HG03064 (cell line): Measurements from ENCODE around the gene CNPPD1.

Experiments used
- ATAC-seq: cut with Tn5 transposase; IDR thresholded peaks from one replicate; pipeline ENCODE4 v1.9.1; 2021; ENCODE audit warnings: low read depth; ENCODE audit not compliant: unreplicated experiment

Gene CNPPD1

DNA sequence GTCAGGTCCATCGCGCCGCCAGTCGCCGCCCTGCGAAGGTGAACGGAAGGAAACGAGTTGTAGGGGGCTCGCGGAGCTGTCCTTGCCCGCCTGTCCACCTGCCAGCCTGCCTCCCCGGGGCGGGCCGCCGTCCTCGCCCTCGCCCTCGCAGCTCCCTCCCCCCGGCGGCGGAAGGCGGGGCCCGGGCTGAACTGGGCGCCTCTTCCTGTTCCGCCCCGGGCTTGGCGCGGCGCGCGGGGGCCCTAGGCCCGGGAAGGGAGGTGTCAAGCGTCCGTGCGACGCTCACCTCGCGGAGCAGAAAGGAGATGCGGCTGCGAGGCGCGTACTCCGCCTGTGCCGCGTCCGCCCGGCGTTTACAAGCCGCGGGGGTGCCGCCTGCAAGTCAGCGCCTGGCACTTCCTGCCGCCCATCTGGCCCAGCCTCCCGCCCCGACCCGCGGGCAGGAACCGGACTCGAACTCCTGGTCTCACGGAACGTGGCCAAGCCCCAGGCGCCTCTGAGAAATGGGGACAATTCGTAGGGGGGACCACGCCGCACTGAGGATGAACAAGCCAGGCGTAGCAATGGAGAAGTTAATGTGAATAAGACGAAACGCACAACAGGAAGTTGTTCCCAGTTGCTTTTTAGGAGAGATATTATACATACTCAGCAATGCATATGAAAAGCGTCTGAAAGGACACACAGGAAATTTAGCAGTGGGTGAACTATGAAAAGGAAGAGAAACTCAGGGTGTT is at the start of gene CNPPD1:
CNPPD1 (minus strand) TSS at position 108 of the 734 bp plus-strand sequence; CDS start at position 11, 97 bp downstream.
- ATAC-seq: peak; percentile 68

DNA sequence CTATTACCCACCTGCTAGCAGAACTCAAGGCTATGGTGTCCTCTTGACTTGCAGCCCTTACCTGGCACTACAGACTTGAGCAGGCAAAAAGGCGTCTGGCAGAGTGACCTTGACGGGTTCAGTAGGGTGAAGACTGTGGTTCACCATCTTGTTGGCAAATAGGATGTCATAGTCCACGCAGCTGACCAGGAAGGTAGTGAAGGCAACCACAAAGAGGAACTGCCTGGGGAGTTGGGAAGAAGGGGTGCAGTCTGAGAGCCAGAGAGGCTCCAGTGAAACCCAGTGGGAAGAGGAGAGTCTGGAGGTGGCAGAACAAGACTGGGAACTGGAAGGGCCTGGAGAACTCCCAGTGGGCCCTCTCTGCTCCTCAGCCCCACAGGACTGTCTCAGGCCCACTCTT is 48.6 kb upstream of the CNPPD1 start:
- no peak for ATAC-seq

DNA sequence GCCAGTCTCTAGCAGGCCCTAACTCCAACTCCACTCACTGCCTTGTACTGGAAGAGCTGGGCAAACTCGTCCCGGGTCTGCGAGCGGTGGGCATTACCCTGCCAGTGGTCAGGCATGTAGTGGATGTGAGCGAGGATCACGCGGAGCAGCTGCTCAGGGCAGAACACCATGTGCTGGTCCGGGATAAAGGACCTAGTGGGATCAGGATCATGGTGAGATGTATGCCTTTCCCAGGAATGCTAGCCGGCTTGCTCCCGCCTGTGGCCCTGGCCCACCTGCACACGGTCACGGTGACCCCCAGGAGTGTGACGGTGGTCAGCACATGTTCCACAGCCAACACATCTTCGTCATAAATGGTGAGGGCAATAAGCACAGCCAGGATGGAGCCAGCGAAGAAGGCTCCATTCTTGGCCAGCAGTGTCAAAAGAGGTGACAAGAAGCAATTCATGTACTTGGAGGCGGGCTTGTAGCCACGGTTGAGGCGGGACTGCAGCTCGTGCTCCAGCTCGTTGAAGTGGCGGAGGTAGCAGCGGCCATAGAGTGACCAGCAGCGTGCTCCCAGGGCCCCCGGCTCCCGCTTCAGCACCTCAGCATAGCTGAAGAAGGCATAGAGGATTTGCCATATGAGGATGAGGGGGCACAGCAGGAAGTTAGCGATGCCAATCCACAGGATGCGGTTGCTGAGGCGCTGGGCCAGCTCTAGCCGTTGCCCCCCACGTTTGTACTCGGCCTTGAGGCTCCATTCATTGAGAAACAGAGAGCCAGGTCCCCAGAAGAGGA is 47.3 kb upstream of the CNPPD1 start:
- no peak for ATAC-seq

DNA sequence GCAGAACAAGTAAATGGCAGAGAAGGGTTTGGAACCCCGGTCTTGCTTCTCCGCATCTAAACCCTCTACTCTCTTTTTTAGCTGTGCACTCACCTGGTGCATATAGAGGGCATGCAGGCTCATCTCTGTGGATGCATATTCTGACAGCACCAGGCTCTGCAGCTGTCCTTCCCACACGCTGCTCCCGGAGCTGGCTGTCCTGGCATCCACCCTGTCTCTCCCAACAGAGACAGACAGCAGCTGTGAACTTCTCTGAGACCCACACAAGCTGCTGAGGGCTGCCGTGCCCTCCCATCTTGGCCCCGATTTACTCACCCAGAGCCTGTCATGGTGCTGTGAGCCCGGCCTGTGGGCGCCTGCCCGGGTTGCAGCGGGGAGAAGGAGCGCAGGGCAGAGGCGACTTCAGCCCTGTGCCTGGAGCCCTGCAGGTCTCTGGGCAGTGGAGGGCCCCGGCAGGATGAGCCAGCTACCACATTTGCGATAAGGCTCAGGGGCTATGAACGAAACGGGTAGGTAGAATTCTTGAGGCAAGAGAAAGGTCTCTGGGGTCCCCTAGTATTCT is 45.3 kb upstream of the CNPPD1 start:
- no peak for ATAC-seq

DNA sequence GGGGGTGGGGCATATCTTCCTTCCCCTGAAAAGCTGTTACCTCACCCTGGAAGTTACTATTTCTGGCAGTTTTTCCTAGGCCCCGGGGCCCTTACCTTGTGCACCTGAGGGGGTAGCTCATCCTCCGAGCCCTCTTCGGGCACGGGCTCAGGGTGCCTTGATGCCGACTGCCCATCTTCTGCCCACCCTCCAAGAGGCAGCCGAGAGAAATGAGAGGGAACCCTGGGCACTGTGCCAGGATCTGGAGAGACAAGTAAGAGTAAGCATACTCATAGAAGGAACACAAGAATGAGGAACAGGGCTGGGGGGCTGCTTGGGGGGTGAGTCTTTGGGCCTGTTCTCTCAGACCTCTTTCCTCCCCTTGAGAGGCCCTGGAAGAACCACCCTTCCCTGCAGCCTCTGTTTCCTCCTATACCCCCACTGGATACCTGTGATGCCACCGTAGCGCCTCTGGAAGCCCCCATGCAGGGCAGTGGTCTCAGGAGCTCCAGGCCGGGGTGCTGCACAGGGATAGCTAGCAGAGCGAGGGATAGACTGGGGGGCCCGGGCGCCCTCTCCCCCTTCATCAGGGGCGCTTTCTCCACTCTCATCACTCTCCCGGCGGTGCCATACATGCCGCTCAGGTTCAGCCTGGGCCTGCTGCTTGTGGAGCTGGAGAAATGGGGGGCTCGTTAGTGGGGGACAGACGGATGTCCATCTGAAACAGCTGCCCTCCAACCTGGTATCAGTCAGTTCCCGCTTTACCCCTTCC is 44.1 kb upstream of the CNPPD1 start:
- no peak for ATAC-seq

DNA sequence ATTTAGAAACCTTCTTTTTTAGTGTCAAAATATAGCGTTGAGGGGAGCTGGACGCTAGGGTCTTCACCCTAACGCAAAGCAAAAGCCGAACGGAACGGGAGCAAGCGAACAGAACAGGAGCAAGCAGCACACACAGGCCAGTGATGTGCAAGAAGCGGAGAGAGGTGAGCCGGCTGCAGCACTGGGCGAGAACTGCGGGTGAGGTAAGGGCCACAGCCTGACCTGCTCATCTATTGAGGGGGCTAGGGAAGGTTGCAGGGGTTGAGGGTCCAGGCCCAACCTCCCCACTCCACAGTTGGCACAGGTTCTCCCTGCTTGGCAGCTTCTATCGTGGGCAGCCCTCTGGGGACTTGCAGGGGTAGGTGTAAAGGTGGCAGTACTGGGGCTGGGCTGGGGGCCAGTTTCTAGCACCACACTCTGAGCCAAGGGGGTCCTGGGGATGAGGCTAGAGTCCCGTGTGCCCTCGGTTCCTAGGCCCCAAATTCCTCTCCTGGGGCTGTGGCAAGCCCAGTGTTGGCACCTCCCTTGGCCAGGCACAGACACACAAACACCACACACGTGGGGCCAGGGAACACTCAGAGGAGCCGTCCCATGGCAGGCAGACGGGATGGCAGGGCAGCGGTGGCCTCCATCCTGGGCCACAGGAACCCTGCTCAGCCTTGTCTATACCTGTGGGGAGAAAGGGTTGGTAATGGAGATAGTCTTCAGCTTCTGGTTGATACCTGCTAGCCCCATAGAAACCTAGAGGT is 43.2 kb upstream of the CNPPD1 start:
- ATAC-seq: no peak

DNA sequence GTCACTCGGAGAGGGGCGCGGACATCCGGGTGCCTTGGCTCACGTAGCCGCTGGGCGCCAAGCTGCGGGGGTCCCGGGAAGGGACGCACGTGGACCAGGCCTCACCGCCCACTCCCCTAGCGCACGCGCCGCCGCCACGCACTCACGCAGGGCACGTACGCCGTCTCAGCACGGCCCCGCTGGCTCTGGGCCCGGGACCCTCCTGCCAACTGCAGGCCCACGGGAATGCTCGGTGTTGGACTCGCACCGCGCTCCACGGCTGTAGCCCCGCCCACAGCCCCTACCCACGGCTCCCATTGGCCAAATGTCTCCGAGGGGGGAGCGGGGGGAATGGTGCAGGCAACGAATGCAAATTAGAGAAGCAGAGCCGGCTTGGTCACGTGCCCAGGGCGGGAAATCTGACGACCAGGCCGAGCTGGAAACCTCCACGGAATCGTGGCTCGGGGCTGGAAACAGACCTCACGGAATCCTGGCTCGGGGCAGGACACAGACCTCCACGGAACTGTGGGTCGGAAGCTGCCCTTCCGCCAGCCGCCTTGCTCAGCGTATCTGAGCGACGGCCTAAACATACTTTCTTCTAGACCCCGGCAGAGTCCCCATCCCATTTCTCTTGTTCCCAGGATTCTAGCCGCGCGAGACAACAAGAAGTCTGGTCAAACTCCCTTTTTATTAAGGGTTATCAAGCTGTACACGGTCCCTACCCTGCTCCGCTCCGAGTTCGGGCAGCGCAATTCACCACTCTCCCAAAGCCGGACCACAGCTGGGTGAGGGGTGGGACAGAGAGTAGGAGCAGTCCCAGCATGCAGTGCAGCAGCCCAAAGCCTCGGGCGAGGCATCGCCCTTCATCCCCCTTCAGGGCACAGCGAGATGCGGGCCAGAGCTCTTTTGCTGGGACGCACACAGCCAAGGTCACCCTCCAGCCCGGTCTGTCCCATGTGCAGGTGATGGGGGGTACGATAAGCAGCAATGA is 42.3 kb upstream of the CNPPD1 start, which contains the start of gene ABCB6:
ABCB6 (minus strand) TSS at position 227 of the 970 bp plus-strand sequence. CDS start 285 bp downstream, outside the sequence.
- ATAC-seq: peak; percentile 72

DNA sequence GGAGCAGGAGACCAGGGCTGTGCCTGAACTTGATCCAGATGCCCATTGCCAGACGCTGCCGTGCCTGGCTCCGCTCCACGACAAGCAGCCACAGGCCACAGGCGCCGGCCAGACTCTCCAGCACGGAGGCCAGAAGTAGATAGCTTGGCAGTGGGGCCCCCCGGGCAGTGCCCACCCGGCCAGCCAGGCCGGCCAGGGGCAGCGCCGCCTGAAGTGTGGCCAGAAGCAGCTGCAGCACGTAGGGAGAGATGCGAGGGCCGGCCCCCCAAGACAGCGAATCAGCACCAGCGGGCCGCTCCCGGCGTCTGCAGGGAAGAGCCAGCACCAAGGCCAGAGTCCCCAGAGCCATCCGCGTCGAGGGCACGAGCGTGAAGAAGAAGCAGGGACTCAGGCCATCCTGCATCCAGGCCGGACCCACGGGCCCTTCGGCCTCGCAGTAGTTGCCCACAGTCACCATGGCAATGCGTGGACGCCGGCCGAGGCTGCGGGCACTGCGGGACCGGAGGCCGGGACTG is 41.5 kb upstream of the CNPPD1 start:
- peak; percentile 17 for ATAC-seq

DNA sequence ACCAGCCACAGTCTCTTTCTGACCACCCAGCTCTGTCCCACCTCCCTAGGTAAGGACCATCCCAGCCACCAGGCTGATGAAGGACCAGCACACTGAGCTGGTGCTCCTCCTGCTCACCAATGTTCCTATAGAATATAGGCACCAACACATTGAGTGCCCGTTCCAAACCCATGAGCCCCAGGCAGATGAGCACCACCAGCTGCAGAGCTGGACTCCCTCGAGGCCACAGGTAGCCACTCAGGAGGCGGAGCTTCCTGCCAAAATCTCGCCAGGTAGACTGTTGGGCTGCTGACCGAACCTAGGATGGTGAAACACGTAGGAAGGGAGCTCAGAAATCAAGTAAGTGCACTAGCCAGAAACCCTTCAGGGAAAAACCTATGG is 39.8 kb upstream of the CNPPD1 start:
- ATAC-seq: no peak

DNA sequence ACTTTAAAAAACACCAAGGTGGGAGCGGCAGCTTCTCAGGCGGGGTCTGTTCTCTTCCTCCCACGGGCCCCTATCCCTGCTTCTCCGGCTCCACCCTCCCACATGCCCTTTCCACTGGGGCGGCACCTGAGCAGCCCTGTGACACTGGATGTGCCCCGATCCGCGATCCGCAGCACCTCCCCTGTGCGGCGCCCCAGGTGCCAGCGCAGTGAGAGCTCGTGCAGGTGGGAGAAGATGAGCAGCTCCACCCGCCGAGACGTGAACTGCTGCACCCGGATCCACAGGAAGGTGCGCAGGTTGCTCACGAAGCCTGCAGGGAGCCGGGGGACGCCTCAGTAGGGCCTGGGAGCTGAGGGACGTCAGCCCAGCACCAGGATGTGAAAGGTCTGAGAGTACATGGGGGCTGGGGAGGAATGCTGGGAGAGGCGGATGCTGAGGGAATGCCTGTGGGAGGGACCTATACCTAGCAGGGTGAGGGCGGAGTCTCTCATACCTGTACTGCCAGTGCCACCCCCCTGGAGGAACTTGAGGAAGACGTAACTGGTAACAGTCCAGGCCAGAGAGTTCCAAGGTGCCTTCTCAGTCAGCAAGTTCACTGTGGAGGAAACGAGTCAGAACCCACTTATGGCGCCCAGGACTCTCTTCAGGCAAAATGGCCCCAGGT is 39.3 kb upstream of the CNPPD1 start:
- no peak for ATAC-seq

DNA sequence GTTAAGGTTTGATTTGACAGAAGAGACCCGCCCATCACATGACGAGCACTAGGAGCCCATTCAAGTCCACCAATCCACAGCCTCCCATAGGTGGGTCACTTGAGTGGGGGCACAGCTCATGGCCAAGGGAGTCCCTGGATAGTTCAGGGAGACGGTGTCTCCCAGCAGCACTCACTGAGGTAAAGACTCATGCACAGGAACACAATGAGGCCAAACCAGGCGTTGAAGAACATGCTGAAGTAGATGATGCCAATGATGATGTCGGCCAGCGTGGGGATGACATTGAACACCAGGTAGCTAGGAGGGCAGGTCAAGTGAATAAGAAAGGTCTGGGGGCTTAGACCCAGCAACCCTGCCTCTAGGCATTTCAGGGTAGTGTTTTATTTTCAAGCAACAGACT is 38.1 kb upstream of the CNPPD1 start:
- no peak for ATAC-seq

DNA sequence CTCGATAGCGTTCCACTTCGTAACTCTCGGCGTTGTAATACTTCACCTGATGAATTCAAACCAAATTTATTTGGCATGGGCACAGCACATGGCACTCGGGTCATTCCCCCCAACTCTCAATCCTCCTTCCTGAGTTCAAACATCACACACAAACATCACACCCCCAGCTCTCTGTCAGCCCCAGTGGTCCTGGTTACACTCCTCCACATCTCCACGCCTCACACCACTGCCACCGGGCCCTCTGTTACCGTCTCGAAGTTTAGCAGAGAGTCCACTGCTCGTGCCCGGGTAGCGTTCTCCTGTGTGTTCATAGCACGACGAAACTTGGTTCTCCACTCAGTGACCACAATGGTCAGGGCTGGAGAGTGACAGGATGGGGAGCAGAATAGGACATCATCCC is 37.4 kb upstream of the CNPPD1 start:
- no peak for ATAC-seq

DNA sequence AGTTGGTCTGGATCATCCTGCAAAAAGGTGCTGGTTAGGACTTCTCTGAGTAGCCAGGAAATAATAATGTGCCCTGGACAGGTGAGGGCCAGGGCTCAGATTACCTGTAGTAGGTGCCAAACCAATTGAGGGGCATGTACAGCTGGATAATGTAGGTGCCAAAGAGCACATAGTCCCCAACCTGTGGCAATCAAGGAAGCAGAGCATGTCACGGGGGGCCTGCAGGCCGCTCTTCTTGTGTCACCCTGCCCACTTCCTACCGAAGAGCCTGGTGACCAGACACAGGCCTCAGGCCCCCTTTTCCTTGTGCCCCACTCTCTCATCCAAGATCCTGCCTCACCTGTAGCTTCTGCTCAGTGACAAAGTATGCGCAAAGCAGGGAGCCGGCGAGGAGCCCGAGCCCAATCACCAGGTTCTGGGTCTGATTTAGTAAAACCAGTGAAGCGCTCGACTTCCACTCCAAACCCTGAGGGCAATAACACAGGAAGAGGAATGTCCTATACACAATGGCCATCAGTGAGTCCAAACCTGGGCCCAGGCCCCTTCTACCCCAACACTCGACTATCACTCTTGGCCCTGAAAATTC is 36.9 kb upstream of the CNPPD1 start:
- no peak for ATAC-seq

DNA sequence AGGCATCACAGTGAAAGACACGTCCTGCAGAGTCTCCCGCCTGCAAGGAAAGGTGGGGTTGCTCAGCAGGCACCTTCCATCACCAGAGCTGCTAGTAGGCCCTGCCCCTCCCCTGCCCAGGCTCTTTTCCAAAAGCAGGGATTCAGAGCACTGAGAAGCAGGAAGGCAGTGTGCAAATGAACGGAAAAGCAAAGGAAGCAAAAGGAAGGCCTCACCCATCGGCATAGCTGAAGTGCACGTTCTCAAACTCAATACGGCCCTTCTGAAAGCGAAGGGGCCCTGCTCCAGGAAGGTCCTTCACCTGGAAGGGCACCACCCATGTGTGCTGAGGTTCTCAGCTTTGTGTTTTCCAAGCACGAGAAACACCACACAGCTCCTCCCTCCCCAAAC is 36.3 kb upstream of the CNPPD1 start:
- no peak for ATAC-seq

DNA sequence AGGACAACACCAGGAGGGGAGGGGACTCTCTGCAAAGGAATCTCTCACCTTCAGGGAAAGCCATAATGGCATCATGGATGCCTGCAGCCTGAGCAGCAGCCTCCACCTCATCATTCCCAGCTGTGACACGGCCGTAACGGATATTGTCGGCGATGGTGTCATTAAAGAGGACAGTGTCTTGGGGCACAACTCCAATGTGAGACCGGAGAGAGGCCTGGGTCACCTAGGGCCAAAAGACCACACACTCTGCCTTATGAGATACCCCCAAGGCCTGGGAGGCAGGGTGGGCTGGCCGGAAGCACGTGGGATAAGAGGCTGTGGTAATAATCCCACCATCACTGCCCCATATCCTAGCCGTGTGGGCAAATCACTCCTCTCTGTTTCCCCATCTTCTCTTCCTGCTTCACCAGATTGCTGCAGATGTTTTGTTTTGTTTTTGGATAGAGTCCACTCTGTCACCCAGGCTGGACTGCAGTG is 34.2 kb upstream of the CNPPD1 start:
- ATAC-seq: no peak

DNA sequence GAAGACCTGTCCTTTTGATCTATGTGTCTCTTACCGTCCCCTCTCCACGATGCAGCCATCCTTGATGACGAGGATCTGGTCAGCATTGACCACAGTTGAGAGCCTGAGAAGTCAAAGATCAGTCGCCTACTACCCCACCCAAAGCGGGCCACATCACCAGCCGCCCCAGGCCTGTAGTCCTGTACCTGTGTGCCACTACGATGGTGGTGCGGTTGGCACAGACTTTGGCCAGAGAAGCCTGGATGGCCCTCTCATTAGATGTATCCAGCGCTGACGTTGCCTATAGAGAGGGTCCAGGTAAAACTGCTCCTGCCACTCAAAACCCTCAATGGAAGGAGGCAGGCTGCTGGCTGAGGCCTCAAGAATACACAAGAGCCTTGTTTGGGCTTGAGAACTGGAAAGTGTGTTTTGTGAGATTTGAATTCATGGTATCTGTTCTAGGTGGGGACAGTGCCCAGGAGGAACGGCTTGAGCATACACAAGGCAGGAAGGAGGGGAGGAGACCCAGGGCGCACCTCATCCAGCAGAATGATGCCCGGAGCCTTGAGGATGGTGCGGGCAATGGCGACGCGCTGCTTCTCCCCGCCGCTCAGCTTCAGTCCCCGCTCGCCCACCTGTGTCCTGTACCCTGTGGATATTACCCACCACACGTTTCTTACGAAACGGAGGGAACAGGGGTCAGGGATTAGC is 33.6 kb upstream of the CNPPD1 start:
- no peak for ATAC-seq
